ENCODE data around the gene ZMIZ1.

ZMIZ1 gene

DNA sequence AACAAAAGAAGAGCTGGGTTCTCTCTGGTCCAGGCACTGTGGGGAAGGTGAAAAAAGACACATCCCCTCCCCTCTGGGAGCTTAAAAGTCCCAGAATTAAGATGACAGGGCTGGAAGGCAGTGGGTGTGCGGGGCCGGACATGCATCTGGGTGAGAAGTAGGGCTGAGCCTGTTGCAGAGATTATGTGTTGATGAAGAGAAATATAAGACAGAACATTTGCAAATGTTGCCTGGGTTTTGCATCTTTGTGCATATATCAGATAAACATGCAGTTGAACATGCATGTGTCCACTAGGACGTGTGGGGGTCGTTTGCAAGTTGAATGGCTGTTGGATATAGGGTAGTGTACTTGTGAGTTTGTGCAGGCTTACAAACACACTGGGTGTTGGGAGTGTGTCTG is 184.2 kb downstream of the ZMIZ1 start:
- TF ChIP-seq, protein P1, sequence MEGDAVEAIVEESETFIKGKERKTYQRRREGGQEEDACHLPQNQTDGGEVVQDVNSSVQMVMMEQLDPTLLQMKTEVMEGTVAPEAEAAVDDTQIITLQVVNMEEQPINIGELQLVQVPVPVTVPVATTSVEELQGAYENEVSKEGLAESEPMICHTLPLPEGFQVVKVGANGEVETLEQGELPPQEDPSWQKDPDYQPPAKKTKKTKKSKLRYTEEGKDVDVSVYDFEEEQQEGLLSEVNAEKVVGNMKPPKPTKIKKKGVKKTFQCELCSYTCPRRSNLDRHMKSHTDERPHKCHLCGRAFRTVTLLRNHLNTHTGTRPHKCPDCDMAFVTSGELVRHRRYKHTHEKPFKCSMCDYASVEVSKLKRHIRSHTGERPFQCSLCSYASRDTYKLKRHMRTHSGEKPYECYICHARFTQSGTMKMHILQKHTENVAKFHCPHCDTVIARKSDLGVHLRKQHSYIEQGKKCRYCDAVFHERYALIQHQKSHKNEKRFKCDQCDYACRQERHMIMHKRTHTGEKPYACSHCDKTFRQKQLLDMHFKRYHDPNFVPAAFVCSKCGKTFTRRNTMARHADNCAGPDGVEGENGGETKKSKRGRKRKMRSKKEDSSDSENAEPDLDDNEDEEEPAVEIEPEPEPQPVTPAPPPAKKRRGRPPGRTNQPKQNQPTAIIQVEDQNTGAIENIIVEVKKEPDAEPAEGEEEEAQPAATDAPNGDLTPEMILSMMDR (IDR thresholded peaks at IDR 0.05; ENCODE audit: low read depth, low read length), result no peak
- Histone ChIP-seq H3K4me1 (peaks cover 75% of the 10 kb centered on the region), H3K9me3 (no peaks in the 10 kb centered on the region), H3K27me3 (no peaks in the 10 kb centered on the region), H3K36me3 (peaks cover 43% of the 10 kb centered on the region), H3K4me3 (ENCODE audit: low read depth, low read length) (no peak overlapping the region)
- no peak for DNase-seq

DNA sequence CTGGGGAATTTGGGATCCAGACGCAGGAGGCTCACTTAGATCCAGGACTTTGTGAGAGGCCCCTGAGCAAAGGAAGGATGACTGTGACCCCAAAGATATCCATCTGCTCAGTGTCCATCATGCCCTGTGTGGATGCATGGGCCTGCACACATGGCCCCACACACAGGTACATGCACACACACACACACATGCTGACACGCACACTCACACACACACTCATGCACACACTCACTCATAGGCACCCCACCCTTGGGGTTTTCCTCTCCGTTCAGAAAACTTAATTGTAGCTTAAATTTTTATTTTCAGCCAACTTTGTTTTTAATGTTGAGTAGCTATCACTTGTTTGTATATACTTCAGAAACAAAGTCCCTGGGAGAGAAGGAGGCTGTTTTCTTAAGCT is 184.9 kb downstream of the ZMIZ1 start:
- TF ChIP-seq, protein P1 (IDR thresholded peaks at IDR 0.05; ENCODE audit: low read depth, low read length), result no peak
- Histone ChIP-seq H3K4me3 (ENCODE audit: low read depth, low read length) (no peak overlapping the region), H3K9me3 (no peaks in the 10 kb centered on the region), H3K4me1 (peaks cover 77% of the 10 kb centered on the region), H3K36me3 (peaks cover 43% of the 10 kb centered on the region), H3K27me3 (no peaks in the 10 kb centered on the region)
- DNase-seq, result no peak

DNA sequence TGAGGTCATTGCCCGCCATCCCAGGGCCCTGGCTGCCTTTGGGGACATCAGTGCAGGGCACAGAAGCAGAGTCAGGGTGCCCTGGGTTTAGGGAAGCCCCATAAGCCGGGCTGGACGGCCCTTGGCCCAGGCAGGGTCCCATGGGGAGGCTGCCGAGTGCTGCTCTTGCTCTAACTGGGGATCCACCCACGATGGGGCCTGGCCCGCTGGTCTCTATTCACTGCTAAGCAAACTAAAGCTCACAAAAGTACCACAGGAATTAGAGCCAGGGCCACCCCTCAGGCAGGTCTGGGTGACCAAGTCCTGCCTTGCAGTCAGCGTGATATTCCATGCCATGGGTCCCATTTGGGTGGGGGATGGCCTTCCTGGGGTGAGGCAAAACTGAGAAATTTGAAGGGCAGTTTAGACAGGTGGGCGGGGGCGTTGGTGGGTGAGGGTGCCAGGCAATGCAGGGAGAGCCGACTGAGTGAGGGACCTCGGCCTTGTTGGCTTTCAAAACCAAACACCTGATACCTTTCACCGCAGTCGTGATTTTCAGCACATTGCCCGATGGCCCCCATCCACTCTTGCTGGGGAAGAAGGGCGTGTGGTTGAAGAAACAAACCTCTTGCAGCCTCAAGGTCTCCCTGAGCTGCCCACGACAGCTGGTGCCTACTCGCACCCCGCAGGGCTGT is 185.7 kb downstream of the ZMIZ1 start:
- Histone ChIP-seq H3K4me3 (ENCODE audit: low read depth, low read length) (no peak overlapping the region), H3K4me1 (peaks cover 70% of the 10 kb centered on the region), H3K36me3 (peaks cover 43% of the 10 kb centered on the region), H3K9me3 (no peaks in the 10 kb centered on the region), H3K27me3 (no peaks in the 10 kb centered on the region)
- no peak for DNase-seq
- TF ChIP-seq, protein P1 (IDR thresholded peaks at IDR 0.05; ENCODE audit: low read depth, low read length), result no peak

DNA sequence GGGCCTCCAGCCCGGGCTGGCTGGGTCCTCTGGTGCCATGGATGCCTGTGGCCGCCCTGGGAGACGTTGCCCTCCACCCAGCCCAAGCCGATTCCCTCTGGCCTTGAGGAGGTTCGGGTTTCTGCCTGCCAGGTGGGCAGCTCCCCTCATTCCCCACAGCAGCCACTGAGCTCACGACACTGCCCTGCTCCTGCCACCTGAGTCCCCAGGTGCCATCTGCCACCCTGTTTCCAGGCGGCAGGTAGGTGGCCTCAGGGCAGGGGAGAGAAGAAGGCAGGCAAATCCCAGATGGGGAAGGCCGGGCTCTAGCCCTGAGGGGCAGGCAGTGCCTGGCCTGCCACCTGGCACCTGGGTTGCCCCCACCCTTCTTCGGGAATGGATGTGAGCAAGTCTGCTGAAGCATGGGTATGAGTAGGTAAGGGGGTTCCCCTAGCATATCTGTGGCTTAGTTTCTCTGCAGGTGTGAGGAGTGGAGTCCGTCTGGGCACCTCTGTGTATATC is 186.3 kb downstream of the ZMIZ1 start:
- TF ChIP-seq, protein P1 (IDR thresholded peaks at IDR 0.05; ENCODE audit: low read depth, low read length), result no peak
- DNase-seq, result no peak
- Histone ChIP-seq H3K4me1 (peaks cover 69% of the 10 kb centered on the region), H3K4me3 (ENCODE audit: low read depth, low read length) (no peak overlapping the region), H3K36me3 (peaks cover 43% of the 10 kb centered on the region), H3K27me3 (no peaks in the 10 kb centered on the region), H3K9me3 (no peaks in the 10 kb centered on the region)

- TF ChIP-seq, protein P1 (IDR thresholded peaks at IDR 0.05; ENCODE audit: low read depth, low read length), result no peak
- Histone ChIP-seq H3K4me3 (ENCODE audit: low read depth, low read length) (no peak overlapping the region), H3K36me3 (peaks cover 37% of the 10 kb centered on the region), H3K9me3 (no peaks in the 10 kb centered on the region), H3K4me1 (peaks cover 74% of the 10 kb centered on the region), H3K27me3 (no peaks in the 10 kb centered on the region)
- DNase-seq, result no peak
These were observed 187.6 kb downstream of the ZMIZ1 start for GRCh38 chr10:79256264-79256806.

GRCh38 chr10:79258894-79259293 is 190.1 kb downstream of the ZMIZ1 start:
- Histone ChIP-seq H3K4me3 (ENCODE audit: low read depth, low read length) (no peak overlapping the region), H3K27me3 (no peaks in the 10 kb centered on the region), H3K9me3 (no peaks in the 10 kb centered on the region), H3K36me3 (peaks cover 47% of the 10 kb centered on the region), H3K4me1 (peaks cover 82% of the 10 kb centered on the region)
- TF ChIP-seq, protein P1 (IDR thresholded peaks at IDR 0.05; ENCODE audit: low read depth, low read length), result no peak
- peak; percentile 58 for DNase-seq
